Hippocampal formation (tissue), 2 donors: Measurements from ENCODE around the gene B4GALNT3.
"Not testable (repeated sequence)": the region's sequence is repeated elsewhere in the genome, so short reads cannot be mapped to it uniquely, and the experiment has no call there.

Experiments
- DNase-seq, 2 donors: peaks; one replicate each; lab custom pipeline; 2025; lab: John Stamatoyannopoulos, UW

Gene B4GALNT3

DNA sequence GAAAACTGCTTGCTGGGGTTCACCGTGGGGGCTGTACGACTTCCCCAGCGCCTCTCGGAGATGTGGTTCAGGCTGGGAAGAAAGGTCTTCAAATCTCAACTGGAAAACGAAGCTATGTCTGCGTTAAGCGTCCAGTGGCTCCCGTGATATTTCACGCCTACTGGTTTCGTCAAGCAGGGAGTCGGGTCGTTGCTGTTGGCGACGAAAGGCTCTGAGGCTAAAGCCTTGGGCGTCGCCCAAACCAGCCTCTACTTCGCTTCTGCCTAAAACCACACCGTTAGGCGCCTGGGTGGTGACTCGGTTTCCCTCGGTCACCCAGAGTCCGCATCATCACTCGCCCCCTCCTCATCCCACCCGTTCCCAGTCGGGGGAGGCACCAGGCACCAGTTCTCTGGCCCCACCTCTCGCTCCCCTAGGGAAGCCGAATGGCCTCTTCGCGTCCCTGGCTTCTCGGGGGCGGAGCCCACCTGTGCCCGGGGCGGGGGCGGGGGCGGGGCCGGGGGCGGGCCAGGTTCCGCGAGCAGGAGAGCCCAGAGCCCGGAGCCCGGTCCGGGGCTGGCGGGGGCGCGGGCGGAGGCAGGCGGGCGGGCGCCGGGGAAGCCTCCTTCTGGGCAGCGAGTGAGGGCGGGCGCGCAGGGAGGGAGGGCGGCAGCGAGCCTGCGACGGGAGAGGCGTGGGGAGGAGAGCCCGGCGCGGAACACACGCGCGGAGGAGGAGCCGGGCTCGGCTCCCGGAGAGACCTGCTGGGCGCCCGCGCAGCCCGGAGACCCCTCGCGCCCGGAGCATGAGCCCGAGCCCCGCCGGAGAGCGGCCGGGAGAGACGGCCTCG is at the start of gene B4GALNT3:
Gene B4GALNT3 (plus strand): TSS at position 510 of the 829 bp plus-strand sequence. CDS start 438 bp downstream, outside the sequence.
- peak in 1 of 2 donors; percentile 11 for DNase-seq

GRCh38 chr12:414859-415258 is 44.9 kb upstream of the B4GALNT3 start:
- DNase-seq = no peak

DNA sequence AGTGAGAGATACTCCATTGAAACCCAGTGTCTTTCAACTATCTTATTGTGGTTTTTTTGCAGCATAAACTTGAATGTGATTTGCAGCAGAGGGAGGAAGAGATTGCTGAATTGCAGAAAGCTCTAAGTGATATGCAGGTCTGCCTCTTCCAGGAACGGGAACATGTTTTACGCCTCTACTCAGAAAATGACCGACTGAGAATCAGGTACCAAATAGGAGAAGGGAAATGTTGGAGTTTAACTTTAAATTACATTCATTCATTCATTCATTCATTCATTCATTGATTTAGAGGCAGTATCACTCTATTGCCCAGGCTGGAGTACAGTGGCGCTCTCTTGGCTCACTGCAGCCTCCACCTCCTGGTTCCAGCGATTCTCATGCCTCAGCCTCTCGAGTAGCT is 41.3 kb upstream of the B4GALNT3 start:
- DNase-seq = no peak

- no peak for DNase-seq
Observed at GRCh38 chr12:422526-422925, 37.2 kb upstream of the B4GALNT3 start.

- DNase-seq = not testable (repeated sequence)
Observed at GRCh38 chr12:435737-436136, 24.0 kb upstream of the B4GALNT3 start.

DNA sequence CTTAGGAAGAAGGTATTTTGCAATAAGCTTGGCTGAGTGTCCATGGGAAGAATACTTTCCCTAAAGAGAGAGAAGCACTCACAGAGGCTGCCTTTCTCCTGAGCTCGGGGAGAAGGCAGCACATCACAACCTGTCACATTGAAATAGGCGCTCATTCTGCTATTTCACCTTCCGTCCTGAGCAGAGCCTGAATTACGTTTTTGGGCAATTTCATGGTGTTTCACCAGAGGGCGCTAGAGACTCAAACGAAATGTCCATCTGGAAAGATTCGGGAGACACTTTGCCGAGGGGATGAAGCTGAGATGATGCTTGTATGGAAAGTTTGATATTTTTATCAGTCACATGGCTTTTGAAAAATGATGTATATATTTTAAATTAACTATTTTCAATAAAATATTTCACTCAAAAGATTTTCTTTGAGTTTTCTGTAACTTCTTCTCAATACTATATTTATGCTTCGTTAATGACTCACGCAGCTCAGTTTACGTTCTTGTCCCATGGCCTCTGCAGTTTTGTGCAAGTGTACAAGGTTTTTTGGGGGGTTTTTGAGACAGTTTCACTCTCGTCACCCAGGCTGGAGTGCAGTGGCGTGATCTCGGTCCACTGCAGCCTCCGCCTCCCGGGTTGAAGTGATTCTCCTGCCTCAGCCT is 17.4 kb upstream of the B4GALNT3 start:
- DNase-seq = peak; percentile 29 to 47

DNA sequence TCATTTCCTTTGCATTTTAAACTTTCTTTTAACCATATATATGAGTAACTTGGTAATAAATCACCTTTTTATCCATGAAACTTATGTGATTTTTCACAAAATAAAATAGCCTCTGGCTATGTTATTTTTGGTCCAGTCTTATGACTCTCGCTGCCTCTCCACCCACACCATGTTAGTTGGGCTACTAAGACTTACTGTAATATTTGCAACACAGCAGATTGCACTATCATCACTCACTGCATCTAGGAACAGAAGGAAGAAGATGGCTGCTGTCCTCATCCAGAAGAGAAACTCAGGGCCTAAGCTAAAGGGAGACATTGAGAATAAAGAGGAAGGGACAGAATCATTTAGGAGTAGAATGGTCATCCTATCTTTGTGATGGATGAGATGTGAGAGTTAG is 12.6 kb upstream of the B4GALNT3 start:
- DNase-seq = no peak

DNA sequence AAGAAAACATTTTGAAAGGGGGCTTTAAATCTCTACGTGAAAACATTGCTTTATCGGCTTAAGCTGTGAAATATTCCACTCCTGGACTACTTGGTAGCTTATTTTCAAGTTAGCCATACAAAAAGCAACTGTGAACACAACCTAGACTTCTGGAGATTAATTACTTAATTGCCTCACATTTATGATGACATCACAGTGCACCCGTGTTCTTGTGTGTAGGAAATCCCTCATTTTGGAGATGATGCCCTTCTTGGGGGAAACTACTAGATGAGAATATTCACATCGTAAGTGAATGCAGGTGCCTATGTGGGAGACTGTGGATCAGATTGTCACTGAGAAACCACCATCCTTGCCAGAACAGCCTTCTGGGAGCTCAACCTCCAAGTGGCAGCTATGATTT is 10.5 kb upstream of the B4GALNT3 start:
- DNase-seq = no peak

DNA sequence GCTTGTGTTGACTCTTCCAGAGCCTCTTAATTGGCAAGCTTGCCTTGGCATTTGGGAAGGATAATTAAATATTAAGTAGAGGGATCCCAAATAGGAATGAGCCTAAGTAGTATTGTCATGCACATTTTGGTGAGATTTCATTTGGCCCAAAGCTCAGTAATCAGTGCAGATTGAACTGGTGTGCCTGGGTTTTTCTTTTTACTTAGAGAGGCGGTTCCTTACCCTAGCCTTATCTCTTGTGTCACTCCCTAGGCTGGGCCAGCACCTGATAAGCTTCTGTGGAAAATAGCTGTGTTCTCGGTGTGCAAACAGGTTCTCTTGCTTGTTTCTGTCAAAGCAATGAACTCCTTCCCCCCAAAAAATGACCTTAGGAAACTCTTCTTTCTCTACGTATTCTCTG is 9.3 kb upstream of the B4GALNT3 start:
- no peak for DNase-seq

DNA sequence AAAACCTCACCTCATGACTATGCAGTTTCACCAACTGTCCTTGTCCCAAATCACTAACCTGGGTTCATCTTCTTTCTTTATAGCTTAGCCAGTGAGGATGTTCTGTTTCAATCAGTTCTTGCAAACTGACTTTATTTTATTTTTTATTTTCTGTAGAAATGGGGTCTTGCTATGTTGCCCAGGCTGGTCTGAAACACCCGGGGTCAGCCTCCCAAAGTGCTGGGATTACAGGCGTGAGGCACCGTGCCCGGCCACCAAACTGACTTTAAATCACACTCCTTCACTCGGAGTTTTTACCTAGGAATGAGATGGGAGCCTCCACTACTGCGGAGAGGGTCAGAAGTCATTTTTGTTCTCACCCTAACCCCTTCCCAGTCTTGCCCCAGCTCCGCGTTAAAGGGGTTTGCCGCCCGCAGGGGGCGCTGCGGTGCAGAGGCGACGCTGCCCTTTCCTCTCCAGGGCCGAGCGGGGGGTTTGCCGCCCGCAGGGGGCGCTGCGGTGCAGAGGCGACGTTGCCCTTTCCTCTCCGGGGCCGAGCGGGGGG is 7.0 kb upstream of the B4GALNT3 start:
- DNase-seq = no peak

GRCh38 chr12:454833-455232 is 4.9 kb upstream of the B4GALNT3 start:
- no peak for DNase-seq

DNA sequence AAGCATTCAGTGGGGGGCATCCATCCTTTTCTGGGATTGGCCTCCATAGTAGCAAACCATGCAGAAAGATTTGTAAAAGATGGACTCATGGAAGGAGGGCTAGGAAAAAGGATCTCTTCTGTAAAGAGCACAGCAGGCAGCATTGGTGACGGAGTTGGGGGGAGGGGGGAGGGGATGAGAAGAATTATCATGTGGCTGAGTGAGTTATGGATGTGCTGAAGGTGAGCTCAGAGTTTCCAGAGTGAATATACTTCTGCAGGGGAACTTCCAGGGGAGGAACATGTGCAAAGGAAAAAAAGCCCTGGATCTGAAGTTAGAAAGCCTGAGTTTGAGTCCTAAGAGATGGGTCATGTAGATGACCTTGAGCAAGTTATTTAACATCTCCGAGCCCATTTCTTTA is 3.9 kb upstream of the B4GALNT3 start:
- DNase-seq = no peak

DNA sequence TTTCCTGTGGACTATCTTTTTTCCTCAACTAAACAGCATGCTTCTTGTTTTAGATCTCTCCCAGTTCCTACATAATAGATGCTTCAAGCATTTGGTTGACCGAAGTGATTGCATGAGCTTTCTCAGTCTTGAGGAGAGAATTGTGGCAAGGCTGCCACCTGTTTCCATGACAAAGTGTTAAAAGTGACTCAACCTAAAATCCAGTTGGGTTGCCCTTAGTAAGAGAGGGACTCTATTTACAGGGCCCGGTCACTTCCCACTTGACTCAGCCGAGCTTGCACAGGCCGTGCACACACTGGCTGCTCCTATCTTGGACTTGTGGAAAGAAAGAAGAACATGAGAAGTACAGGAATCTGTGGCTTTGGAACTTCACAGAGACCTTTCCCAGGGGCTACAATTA is 2.1 kb upstream of the B4GALNT3 start:
- DNase-seq = no peak

DNA sequence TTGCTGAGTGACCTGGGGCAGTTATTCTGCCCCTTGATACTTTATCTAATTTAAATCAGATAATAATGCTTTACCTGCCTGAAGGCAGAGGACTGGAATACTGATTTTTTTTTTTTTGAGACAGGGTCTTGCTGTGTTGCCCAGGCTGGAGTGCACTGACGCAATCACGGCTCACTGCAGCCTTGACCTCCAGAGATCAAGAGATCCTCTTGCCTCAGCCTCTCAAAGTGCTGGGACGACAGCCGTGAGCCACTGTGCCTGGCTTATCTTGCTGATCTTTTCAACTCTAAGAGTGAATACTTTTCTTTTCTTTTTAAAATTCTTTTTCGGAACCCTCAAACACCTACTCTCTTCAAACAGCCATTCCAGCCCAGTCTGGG is 699 bp upstream of the B4GALNT3 start:
- DNase-seq = no peak

DNA sequence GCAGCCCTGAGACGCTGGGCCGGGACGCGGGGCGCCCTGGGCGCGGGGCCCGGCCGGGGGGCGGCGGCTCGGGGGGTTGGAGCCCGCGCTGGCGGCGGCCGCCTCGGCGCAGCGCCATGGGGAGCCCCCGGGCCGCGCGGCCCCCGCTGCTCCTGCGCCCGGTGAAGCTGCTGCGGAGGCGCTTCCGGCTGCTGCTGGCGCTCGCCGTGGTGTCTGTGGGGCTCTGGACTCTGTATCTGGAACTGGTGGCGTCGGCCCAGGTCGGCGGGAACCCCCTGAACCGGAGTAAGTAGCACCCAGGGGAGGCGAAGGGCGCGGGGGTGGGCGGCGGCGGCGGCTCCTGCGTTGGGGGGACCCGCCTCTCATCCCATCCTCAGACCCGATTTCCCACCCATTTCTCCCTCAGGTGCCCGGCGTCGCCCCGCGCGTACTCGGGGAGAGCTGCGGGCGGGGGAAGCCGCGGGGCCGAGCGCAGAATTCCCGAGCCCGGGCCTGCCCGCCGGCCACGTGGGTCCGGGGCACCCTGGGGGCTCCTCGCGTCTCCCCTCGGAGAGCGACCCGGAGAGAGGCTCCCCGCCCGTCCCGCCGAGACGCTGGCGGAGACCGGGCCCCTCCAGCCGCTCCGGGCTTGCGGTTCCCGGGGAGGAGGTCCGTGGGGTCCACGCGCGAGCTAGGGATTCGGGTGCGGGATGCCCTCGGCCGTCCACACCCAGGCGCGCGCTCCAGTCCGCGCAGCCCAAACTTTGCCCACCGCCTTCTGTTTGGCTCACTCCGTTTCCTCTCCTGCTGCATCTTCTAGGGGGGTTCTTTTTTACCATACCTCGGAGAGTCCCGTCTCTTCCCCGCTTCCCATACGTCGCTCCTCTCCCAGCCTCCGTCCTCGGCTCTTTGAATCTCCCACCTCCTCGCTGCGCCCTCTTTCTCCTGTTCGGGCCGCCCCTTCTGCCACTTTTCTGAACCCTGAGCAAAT is 807 bp downstream of the B4GALNT3 start:
- no peak for DNase-seq

GRCh38 chr12:461425-461824 is 1.7 kb downstream of the B4GALNT3 start:
- DNase-seq = no peak

GRCh38 chr12:462936-463705 is 3.4 kb downstream of the B4GALNT3 start:
- no peak for DNase-seq

GRCh38 chr12:464484-465267 is 4.9 kb downstream of the B4GALNT3 start:
- DNase-seq = no peak

DNA sequence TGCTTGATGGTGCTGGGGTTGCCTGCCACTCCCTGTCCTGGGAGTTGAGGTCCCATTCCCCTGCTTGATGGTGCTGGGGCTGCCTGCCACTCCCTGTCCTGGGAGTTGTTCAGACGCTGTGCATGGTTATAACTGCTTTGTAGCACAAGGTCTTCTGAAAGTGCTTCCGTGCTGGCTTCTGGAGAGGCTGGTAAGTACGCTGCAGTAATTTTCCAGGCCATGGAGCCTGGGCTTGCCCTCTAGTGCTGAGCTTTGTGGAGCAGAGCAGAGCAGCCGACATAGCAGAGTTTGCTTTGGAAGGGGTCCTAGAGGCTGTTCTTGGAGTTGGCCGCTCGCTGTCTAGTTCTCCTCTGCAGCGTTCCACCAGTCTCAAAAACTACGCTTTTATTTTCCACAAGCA is 6.3 kb downstream of the B4GALNT3 start:
- no peak for DNase-seq

DNA sequence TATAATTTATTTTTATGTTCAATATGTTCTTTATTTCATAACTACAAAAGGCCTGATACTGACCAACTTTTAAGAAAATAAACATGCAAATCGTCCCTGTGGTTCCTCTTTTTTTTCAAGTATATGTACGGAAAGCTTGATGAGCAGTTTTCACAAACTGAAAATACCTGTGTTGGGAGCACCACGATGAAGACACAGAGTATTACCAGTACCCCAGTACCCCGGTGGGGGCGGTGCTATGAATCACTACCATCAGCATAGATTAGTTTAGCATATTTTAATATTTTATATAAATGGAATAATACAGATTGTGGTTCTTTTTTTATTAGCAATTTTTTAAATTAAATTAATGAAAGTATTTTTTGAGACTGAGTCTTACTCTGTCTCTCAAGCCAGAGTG is 7.0 kb downstream of the B4GALNT3 start:
- DNase-seq = no peak
